SK-N-SH (cell line): ENCODE measurements around the gene SH3PXD2B.

Experiments
- CHD2 ChIP-seq: fragments of 150-350 bp; IDR thresholded peaks from 2 replicates; pipeline ENCODE4 v1.6.1; 2018; ENCODE audit warnings: low read length; ENCODE audit not compliant: partially characterized antibody
- CTCF ChIP-seq: fragments of 200-600 bp; sonication (generic); IDR thresholded peaks from 2 replicates; pipeline ENCODE4 v1.6.1; 2017; ENCODE audit warnings: antibody characterized with exemption, mild to moderate bottlenecking, moderate library complexity
- EP300 ChIP-seq, 2 experiments: IDR thresholded peaks; 2 replicates each; pipeline versions ENCODE4 v1.4.0 to v1.6.1; 2012; ENCODE audit warnings: borderline replicate concordance in 1 of 2, low read depth in 1 of 2, low read length in 1 of 2
- EZH2phosphoT487 ChIP-seq: fragments of 200-600 bp; sonication (generic); IDR thresholded peaks from 2 replicates; pipeline ENCODE4 v1.6.1; 2017; ENCODE audit warnings: low read depth, mixed run types, mild to moderate bottlenecking, antibody characterized with exemption, moderate library complexity, borderline replicate concordance
- IRF3 ChIP-seq: fragments of 150-350 bp; IDR thresholded peaks from 2 replicates; pipeline ENCODE4 v1.6.1; 2016; ENCODE audit warnings: mild to moderate bottlenecking, low read depth, low read length
- MXI1 ChIP-seq: IDR thresholded peaks from 2 replicates; pipeline ENCODE4 v1.6.1; 2012; ENCODE audit warnings: mild to moderate bottlenecking, low read depth, low read length, improper control_type of control experiment
- NFIC ChIP-seq: IDR thresholded peaks from 2 replicates; pipeline ENCODE4 v1.4.0; 2012; ENCODE audit warnings: borderline replicate concordance
- POLR2AphosphoS5 ChIP-seq: IDR thresholded peaks from 2 replicates; pipeline ENCODE4 v1.6.1; 2012; ENCODE audit warnings: low read depth, low read length
- SIN3A ChIP-seq: IDR thresholded peaks from 2 replicates; pipeline ENCODE4 v1.6.1; 2012; ENCODE audit warnings: low read depth, mild to moderate bottlenecking, low read length, moderate library complexity, borderline replicate concordance
- YY1 ChIP-seq: IDR thresholded peaks from 2 replicates; pipeline ENCODE4 v1.4.0; 2012; ENCODE audit warnings: low read depth, mild to moderate bottlenecking
- TF ChIP-seq, protein P1 (sequence below): IDR thresholded peaks from 2 replicates; pipeline ENCODE4 v1.4.0; 2012; ENCODE audit warnings: low read depth

DNA sequence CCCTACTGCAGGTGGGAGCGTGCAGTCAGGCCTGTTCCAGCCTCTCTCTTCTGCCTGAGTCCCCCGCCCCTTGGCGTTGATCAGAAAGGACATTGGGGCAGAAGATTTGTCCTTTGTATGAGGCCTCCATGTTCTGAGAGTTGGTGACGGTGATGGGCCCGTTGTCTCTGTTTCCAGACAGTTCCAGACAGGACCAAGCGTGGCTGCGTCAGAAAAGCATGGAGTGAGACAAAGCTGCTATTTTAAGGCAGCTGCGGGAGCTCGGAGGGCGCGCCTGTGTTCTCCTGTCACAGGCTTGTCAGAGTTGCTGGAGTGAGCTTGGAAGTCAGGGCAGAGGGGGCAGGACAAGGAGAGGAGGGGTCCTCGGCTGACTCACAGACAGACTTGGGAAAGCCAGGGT lies 32.1 kb upstream of the SH3PXD2B start:
- TF ChIP-seq IRF3 (no peak), CTCF (no peak), SIN3A (no peak), EZH2phosphoT487 (no peak), NFIC (no peak), POLR2AphosphoS5 (no peak), YY1 (no peak), MXI1 (no peak), EP300 (IDR thresholded peaks at IDR 0.05; ENCODE audit: borderline replicate concordance in 1 of 2, low read depth in 1 of 2, low read length in 1 of 2) (no peak), CHD2 (no peak)
- TF ChIP-seq, protein P1, sequence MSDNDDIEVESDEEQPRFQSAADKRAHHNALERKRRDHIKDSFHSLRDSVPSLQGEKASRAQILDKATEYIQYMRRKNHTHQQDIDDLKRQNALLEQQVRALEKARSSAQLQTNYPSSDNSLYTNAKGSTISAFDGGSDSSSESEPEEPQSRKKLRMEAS, result no peak
